NOMO-1 treated with dmso at 0.1 percent for 144 hours (cell line): Measurements from ENCODE around the gene MS4A10.

Source experiments
- DNase-seq: peaks from one replicate; lab custom pipeline; 2025; ENCODE audit not compliant: unreplicated experiment; lab: John Stamatoyannopoulos, UW

The MS4A10 gene

GRCh38 chr11:60786811-60787567 lies 1.9 kb downstream of the MS4A10 start:
- no peak for DNase-seq

DNA sequence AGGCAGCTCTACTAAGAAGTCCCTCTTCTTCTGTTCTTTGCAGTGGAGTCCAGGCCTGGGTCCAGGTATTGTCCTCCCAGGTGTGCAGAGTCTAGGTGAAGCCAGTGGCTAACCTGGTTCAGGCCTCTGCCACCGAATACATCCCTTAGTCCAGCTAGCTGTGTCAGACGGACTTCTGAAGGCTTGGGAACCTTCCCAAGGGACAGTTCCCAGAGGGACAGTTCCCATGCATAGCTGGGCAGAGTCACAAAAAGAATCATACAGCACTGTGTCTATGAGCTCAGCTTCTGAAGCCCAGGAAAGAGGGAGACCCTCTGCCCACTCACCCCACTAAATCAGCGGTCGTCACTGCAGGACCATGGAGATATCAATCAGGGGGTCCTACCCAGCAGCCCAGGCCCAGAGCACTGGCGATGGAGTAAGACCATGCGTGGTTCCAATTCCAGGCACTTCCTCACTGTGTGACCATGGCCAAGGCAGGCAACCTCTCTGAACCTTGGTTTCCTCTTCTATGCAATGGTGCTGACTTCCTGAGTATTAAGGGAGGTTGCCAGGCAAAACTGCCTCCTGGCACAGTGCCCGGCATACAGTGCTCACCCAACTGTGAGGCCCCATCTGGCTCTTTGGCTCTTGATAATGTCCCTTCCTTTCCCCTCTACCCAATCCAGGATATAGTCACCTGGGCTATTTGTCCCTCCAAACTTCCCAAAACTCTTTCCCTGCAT lies 3.4 kb downstream of the MS4A10 start:
- no peak for DNase-seq

DNA sequence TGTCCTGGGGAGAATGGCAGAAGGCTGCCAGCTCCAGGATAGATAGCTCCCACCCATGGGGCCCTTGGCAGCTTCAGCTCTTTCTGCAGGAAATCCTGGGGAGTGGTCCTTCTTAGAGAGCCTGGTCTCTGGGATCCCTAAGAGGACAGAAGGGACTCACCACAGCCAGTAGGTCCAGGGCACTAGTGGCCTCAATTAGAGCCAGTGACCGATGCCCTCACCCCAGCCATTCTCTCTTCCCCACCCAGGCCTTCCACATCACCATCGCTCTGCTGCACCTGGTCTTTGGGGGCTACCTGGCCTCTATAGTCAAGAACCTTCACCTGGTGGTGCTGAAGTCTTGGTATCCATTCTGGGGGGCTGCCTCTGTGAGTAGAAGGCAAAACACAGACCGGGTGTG lies 5.6 kb downstream of the MS4A10 start:
- DNase-seq, result no peak

- no peak for DNase-seq
Measured at GRCh38 chr11:60791153-60791933, 6.2 kb downstream of the MS4A10 start.

DNA sequence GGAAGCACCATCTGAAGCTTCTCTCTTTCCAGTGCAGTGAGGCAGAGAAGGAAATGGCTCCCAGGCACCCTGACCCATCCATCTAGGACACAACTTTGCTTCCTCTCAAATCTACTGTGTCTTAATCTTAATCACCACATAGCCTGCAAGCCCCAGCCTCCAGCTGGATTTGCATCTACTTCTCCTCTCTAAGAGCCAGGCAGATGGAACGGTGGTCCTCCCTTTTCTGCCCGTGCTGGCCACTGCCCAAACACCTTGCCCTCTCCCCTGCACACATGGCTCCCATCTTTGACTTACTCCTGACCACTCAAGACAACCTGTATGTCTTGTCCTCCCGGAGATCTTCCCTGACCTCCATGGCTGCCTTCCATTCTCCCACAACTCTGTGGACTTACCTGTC lies 7.4 kb downstream of the MS4A10 start:
- no peak for DNase-seq

DNA sequence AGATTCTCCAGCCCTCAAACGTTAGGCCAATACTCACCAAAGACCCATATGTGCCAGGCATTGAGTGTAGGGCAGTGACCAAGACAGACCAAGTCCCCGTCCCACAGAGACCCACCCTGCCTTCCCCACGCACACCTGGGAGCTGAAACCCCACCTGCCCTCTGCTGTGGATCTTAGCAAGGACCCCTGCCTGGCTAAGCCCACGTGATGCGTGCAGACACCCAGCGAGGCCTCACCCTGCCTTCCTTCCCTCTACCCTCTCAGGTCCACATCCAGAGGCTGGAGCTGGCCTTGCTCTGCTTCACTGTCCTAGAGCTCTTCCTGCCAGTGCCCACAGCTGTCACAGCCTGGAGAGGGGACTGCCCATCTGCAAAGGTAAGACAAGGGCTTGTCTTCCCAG lies 10.2 kb downstream of the MS4A10 start:
- DNase-seq, result no peak

- no peak for DNase-seq
Measured at GRCh38 chr11:60797846-60798630, 12.9 kb downstream of the MS4A10 start.

DNA sequence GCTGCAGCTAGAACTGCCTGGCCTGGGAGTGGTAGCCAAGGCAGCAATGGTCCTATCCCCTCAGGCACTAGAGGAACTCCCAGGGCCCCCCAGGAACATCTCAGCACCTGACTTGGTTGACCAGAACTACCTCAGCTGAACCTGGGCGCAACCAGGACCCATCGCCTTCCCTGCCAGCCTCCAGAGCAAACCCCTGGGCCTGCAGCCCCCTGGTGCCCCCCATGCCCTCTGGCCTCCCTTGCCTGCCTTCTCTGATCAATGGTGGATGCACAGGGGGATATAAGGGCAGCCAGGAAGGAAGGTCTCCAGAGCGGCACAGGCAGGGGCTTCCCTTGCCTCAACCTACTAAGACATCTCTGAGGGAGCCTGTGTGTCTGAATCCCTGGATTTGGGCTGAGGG lies 13.5 kb downstream of the MS4A10 start:
- DNase-seq, result no peak

DNA sequence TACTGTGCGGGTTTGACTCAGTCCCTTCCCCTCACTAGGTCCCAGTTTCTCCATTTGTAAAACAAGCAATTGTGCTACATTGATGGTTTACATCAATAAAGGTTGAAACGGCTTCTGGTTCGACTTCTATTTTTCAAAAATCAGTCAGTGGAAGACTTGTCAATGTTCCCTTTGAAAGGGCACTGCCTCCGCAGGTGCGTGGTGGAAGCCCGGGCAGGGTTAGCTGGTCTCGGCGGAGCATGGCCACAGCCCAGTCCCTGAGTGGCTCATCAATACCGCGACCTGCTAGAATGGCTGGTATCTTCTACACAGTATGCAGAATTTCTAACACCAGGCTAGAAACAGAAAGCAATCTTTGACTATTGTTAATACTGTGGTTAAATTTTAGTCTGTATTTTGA lies 16.1 kb downstream of the MS4A10 start:
- no peak for DNase-seq

DNA sequence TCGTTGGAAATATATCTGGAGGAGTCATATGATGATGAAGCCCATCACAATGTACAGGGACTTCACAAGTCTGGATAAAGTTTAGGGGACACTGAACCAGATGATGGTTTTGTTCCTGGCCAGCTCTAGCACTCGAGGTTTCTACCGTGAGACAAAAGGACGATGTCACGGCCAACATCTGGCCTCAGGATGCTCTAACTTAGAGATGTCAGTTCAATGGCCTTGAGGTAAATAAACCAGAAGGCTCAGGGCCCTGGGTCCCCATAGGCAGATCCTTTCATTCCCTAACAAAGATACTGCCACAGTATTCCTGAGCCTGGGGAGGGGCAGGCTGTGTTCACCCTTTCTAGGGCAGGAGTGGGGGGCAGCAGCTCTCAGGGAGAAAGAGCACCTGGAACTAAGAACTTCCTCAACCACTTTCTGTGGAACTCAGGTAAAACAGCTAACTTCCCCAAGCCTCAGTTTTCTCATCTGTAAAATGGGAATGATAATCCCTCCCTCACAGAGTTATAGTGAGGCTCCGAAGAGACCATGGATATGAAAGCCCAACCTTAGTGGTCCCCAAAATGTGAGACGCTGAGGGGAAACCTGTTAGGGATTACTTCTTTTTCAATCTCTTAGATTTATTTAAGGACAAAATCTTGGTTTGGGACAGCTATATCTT lies 18.3 kb downstream of the MS4A10 start:
- no peak for DNase-seq

DNA sequence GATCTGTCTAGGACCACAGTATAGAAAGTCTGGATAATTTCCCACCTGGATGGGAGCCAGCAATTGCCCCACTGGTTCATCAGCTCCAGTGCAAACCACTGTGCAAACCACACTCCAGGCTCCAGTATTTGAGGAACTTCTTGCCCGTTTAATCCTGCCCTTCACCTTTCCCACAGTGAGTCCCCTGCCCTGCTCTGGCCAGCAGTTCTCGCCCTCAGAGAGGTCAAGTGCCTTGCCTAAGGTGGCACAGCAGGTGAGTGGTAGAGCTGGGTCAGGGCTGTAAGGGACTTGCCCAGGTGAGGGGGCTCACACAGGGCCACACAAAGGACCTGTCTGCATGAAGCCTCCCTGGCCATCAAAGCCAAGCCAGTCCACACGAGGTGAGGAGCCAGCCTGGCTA lies 24.1 kb downstream of the MS4A10 start:
- no peak for DNase-seq

DNA sequence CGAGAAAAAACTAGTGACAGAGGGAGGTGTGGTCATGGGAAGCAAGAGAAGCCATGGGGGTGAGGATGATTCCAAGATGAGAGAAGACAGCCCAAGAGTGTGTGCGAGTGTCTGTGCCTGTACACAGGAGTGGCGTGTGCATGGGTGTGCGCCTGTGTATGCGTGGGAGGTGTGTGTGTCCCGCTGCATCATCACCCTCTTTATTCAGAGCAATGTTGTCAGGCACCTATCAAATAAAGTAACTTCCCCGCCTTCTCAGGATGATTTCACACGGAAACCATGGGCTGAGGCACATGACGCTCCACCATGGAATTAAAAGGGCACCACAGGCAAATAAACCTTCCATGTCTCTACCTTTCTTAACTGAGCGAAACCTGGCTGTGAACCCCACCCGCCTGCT lies 24.6 kb downstream of the MS4A10 start:
- DNase-seq, result no peak

DNA sequence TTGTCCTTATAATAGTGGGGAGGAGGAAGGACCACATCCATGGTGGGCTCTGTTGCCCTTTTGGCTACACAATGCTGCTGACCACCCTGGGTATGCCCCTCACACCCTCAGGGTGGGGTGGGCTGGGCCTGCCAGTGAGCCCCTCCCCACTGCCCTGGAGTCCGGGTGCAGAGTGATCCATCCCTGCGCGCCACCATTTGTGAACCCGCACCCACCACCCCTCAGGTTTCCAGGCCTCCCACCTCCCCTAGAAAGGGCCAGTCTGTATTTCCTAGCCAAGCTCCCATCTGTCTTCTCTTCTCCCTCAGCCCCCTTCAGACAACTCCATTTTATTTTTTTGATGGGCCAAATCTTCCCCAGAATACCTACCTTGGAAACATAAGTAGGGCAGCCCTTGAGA lies 25.0 kb downstream of the MS4A10 start:
- DNase-seq, result no peak

GRCh38 chr11:60810569-60810968 lies 25.4 kb downstream of the MS4A10 start:
- no peak for DNase-seq

DNA sequence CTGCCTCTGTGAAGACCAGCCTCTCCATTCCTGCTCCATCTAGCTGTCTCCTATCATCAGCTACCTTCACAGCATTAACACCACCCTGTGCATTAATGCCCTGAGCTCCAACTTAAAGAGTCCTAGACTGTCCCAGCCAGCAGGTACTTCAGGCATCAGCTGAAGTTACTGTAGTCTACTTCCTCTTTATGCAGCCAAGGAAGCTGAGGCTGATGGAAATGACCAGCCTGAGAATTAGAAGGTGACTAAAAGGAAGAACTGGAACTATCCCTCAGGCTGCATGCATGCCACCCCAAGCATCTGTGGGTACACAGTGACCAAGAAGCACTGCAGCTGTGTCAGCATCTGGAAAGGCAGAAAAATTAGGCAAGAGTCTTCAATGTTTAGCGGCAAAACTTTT lies 28.2 kb downstream of the MS4A10 start:
- DNase-seq, result no peak

DNA sequence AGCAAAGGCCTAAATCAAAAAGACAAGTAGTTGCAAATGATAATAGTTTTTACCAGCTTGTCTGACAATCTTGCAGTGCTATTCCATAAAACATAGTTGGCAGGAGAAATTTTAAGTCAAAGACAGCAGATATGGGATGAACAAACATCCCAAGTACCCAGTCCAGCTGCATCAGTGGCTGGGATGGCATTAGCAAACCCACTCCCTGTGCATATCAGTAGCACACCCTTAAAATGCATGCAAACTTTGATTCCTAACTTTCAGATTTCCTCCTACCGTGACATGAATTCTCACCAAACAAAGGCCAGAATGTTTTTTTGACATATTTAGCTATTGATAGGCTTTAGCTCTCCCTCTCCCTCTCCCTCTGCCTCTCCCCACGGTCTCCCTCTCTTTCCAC lies 29.0 kb downstream of the MS4A10 start:
- DNase-seq, result no peak

DNA sequence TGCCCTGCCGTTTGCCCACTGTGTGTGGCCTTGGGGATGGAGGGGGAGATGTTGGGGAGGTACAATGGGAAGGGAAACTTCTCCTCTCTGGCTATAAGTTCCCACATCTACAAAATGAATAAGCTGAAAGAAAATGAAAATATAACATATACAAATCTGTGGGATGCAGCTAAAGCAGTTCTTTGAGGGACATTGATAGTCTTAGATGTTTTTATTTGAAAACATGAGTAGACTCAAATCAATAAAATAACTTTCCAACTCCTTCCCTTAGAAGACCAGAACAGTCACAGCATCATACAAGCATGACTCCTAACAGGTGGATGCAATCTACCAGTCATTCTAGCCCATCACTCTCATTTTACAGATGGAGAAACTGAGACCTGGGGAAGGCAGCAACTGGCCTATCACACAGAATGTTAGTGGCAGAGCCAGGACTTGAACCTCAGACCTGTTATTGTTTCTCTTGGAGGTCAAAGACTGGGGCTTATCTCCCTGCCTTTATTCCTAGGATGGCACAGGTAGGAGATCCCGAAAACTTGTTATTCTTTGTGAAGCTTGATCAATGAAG lies 31.5 kb downstream of the MS4A10 start:
- DNase-seq, result no peak

GRCh38 chr11:60818057-60818456 lies 32.9 kb downstream of the MS4A10 start:
- DNase-seq, result no peak

DNA sequence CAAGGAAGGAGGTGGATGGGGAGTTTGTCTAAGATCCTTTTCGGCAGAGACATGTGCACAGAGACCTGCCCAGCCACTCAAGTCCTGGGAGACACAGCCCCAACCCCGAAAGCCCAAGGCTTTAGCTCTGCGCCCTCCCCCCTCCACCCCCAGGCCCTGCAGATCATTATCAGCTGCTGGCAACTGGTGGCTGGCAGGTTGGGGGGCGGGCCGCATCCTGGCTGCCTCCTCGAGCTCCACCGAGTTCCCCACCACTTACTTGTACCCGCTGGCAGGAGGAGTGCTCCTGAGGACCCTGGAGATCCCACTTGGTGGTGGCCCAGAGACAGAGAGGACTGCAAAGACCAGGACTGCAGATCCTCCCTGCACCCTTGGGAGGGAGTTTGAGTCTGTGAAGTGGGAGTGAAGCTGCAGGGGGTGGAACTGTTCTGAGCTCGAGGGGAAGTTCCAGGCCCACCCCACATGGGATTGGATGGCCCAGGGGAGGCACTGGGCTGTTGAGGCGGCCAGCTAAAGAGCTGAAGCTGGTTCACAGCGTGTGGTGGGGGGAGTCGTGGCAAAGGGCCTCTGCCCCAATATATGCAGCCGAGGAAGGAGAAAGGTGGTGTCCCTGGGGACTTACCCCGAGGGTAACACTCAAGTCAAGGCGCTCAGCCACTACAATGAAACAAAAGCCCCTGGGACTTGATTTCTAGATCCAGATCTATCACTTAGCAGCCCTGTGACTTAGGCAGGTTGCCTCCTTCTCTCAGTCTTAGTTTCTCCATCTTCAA lies 36.9 kb downstream of the MS4A10 start:
- DNase-seq, result no peak
